22Rv1 (cell line): ENCODE results near the gene IL6ST.

Experiments used
- H3K27ac ChIP-seq: fragments of 450-650 bp; 2 replicates; pipeline ENCODE4 v1.5.1; 2017
- CTCF ChIP-seq: fragments of 450-650 bp; IDR thresholded peaks from 2 replicates; pipeline ENCODE4 v1.5.1; 2017; ENCODE audit warnings: mild to moderate bottlenecking
- ZFX ChIP-seq: fragments of 450-650 bp; IDR thresholded peaks from 2 replicates; pipeline ENCODE4 v1.6.1; 2017; ENCODE audit warnings: antibody characterized with exemption, borderline replicate concordance

IL6ST gene

GRCh38 chr5:55927861-55928655, 66.7 kb downstream of the IL6ST start:
- no peak for TF ChIP-seq ZFX
- TF ChIP-seq CTCF: no peak
- H3K27ac ChIP-seq: no peak overlapping the region

GRCh38 chr5:55926476-55926875, 68.3 kb downstream of the IL6ST start:
- no peak overlapping the region for H3K27ac ChIP-seq
- no peak for TF ChIP-seq ZFX
- no peak for TF ChIP-seq CTCF

GRCh38 chr5:55925712-55926111, 69.1 kb downstream of the IL6ST start:
- H3K27ac ChIP-seq: no peak overlapping the region
- TF ChIP-seq CTCF: no peak
- TF ChIP-seq ZFX: no peak

- no peak overlapping the region for H3K27ac ChIP-seq
- no peak for TF ChIP-seq CTCF
- TF ChIP-seq ZFX: no peak
Observed at GRCh38 chr5:55925181-55925580, 69.6 kb downstream of the IL6ST start.

GRCh38 chr5:55924744-55925143, 70.0 kb downstream of the IL6ST start:
- no peak overlapping the region for H3K27ac ChIP-seq
- TF ChIP-seq CTCF: no peak
- TF ChIP-seq ZFX: no peak

GRCh38 chr5:55923865-55924500, 70.8 kb downstream of the IL6ST start:
- TF ChIP-seq ZFX: no peak
- TF ChIP-seq CTCF: no peak
- no peak overlapping the region for H3K27ac ChIP-seq

- TF ChIP-seq CTCF (no peak), ZFX (no peak)
- H3K27ac ChIP-seq: no peak overlapping the region
Observed at GRCh38 chr5:55923177-55923771, 71.5 kb downstream of the IL6ST start.
